Measurements from ENCODE around the gene ZDHHC9. TPM values are rescaled to one million over a fixed set of nuclear protein-coding genes. Genes with fewer than 3 reads are reported as not detected.

Gene ZDHHC9
- total RNA-seq, 1 donor from 2014 or later: 36.1 TPM

- Histone ChIP-seq H3K4me1 (no peaks in the 10 kb centered on the region), H3K36me3 (no peaks in the 10 kb centered on the region), H3K9me3 (no peaks in the 10 kb centered on the region), H3K4me3 (no peak overlapping the region), H3K27me3 (ENCODE audit: low read depth) (no peaks in the 10 kb centered on the region), H3K27ac (no peak overlapping the region)
- ATAC-seq: no peak
- DNase-seq: no peak
- TF ChIP-seq CTCF (IDR thresholded peaks at IDR 0.05): no peak
- intact Hi-C loops (cut with DNase I): no loop called here
These were observed 60.4 kb downstream of the ZDHHC9 start for GRCh38 chrX:129783291-129783713.

- no peak for DNase-seq
- H3K27ac ChIP-seq: no peak overlapping the region
- no peaks in the 10 kb centered on the region for H3K4me1 ChIP-seq
- ATAC-seq: no peak
- intact Hi-C loops (cut with DNase I): no loop called here
- no peaks in the 10 kb centered on the region for H3K27me3 ChIP-seq (ENCODE audit: low read depth)
- TF ChIP-seq CTCF (IDR thresholded peaks at IDR 0.05): no peak
- peak overlapping the region; percentile 38 for H3K4me3 ChIP-seq
- no peaks in the 10 kb centered on the region for H3K36me3 ChIP-seq
- H3K9me3 ChIP-seq: no peaks in the 10 kb centered on the region
These were observed 61.0 kb downstream of the ZDHHC9 start for GRCh38 chrX:129782706-129783105.

GRCh38 chrX:129781680-129782495 lies 61.8 kb downstream of the ZDHHC9 start:
- DNase-seq (no peak), ATAC-seq (no peak)
- Histone ChIP-seq H3K4me3 (peak overlapping the region; percentile 38), H3K4me1 (no peaks in the 10 kb centered on the region), H3K9me3 (no peaks in the 10 kb centered on the region), H3K36me3 (no peaks in the 10 kb centered on the region), H3K27me3 (ENCODE audit: low read depth) (no peaks in the 10 kb centered on the region), H3K27ac (no peak overlapping the region)
- intact Hi-C loops (cut with DNase I): no loop called here
- TF ChIP-seq CTCF (IDR thresholded peaks at IDR 0.05): no peak

GRCh38 chrX:129781134-129781672 lies 62.5 kb downstream of the ZDHHC9 start:
- DNase-seq (peak; percentile 79), ATAC-seq (peak; percentile 71 to 86)
- H3K36me3 ChIP-seq: no peaks in the 10 kb centered on the region
- no peaks in the 10 kb centered on the region for H3K4me1 ChIP-seq
- peak overlapping the region; percentile 51 for H3K4me3 ChIP-seq
- intact Hi-C loops (cut with DNase I): no loop called here
- H3K27ac ChIP-seq: peak overlapping the region; percentile 73
- H3K27me3 ChIP-seq (ENCODE audit: low read depth): no peaks in the 10 kb centered on the region
- no peaks in the 10 kb centered on the region for H3K9me3 ChIP-seq
- TF ChIP-seq CTCF (IDR thresholded peaks at IDR 0.05): no peak

GRCh38 chrX:129780441-129781105 lies 63.1 kb downstream of the ZDHHC9 start:
- intact Hi-C loops (cut with DNase I): no loop called here
- Histone ChIP-seq H3K4me3 (peak overlapping the region; percentile 51), H3K9me3 (no peaks in the 10 kb centered on the region), H3K27ac (peak overlapping the region; percentile 73), H3K4me1 (no peaks in the 10 kb centered on the region), H3K36me3 (no peaks in the 10 kb centered on the region), H3K27me3 (ENCODE audit: low read depth) (no peaks in the 10 kb centered on the region)
- DNase-seq: no peak
- no peak for ATAC-seq
- no peak for TF ChIP-seq CTCF (IDR thresholded peaks at IDR 0.05)

Measured in lower lobe of right lung (tissue), 2 donors.